Measurements from ENCODE around the gene DGUOK. TPM values are rescaled to one million over a fixed set of nuclear protein-coding genes. Genes with fewer than 3 reads are reported as not detected.

The DGUOK gene
- total RNA-seq, 1 donor = 46.0 TPM

GRCh38 chr2:73969356-73969755, 42.7 kb downstream of the DGUOK start:
- H4K20me1 ChIP-seq (ENCODE audit: insufficient read depth, low read length) = no peaks in the 10 kb centered on the region
- no peak overlapping the region for H3K4me3 ChIP-seq (ENCODE audit: insufficient read depth, low read length)
- H3K79me2 ChIP-seq (ENCODE audit: insufficient read depth, low read length) = no peaks in the 10 kb centered on the region
- H3K4me1 ChIP-seq (ENCODE audit: insufficient read depth, low read length) = peaks cover 6% of the 10 kb centered on the region
- no peaks in the 10 kb centered on the region for H3K36me3 ChIP-seq (ENCODE audit: insufficient read depth, low read length)
- no peaks in the 10 kb centered on the region for H3K9me3 ChIP-seq (ENCODE audit: low read depth, low read length)
- no peak overlapping the region for H3K4me2 ChIP-seq (ENCODE audit: insufficient read depth, low read length)
- H2AFZ ChIP-seq (ENCODE audit: low read length) = no peak overlapping the region
- no peak for DNase-seq (ENCODE audit: insufficient read length, low spot score, missing footprints)
- TF ChIP-seq, protein P1, sequence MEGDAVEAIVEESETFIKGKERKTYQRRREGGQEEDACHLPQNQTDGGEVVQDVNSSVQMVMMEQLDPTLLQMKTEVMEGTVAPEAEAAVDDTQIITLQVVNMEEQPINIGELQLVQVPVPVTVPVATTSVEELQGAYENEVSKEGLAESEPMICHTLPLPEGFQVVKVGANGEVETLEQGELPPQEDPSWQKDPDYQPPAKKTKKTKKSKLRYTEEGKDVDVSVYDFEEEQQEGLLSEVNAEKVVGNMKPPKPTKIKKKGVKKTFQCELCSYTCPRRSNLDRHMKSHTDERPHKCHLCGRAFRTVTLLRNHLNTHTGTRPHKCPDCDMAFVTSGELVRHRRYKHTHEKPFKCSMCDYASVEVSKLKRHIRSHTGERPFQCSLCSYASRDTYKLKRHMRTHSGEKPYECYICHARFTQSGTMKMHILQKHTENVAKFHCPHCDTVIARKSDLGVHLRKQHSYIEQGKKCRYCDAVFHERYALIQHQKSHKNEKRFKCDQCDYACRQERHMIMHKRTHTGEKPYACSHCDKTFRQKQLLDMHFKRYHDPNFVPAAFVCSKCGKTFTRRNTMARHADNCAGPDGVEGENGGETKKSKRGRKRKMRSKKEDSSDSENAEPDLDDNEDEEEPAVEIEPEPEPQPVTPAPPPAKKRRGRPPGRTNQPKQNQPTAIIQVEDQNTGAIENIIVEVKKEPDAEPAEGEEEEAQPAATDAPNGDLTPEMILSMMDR (IDR thresholded peaks at IDR 0.05; ENCODE audit: extremely low read depth, low read depth, low read length) = no peak
- H3K27me3 ChIP-seq (ENCODE audit: insufficient read depth, low read length) = peaks cover 5% of the 10 kb centered on the region
- no peak overlapping the region for H3K27ac ChIP-seq (ENCODE audit: low read depth, low read length)

GRCh38 chr2:73970141-73970803, 43.6 kb downstream of the DGUOK start:
- Histone ChIP-seq H3K27ac (ENCODE audit: low read depth, low read length) (no peak overlapping the region), H3K9me3 (ENCODE audit: low read depth, low read length) (no peaks in the 10 kb centered on the region), H3K79me2 (ENCODE audit: insufficient read depth, low read length) (no peaks in the 10 kb centered on the region), H3K27me3 (ENCODE audit: insufficient read depth, low read length) (peaks cover 5% of the 10 kb centered on the region), H3K36me3 (ENCODE audit: insufficient read depth, low read length) (no peaks in the 10 kb centered on the region), H3K4me3 (ENCODE audit: insufficient read depth, low read length) (no peak overlapping the region), H3K4me1 (ENCODE audit: insufficient read depth, low read length) (peaks cover 6% of the 10 kb centered on the region), H2AFZ (ENCODE audit: low read length) (no peak overlapping the region), H4K20me1 (ENCODE audit: insufficient read depth, low read length) (no peaks in the 10 kb centered on the region), H3K4me2 (ENCODE audit: insufficient read depth, low read length) (no peak overlapping the region)
- DNase-seq (ENCODE audit: insufficient read length, low spot score, missing footprints) = no peak
- TF ChIP-seq, protein P1 (IDR thresholded peaks at IDR 0.05; ENCODE audit: extremely low read depth, low read depth, low read length) = no peak

GRCh38 chr2:73970850-73971471, 44.3 kb downstream of the DGUOK start:
- Histone ChIP-seq H2AFZ (ENCODE audit: low read length) (no peak overlapping the region), H3K79me2 (ENCODE audit: insufficient read depth, low read length) (no peaks in the 10 kb centered on the region), H3K27me3 (ENCODE audit: insufficient read depth, low read length) (peaks cover 5% of the 10 kb centered on the region), H3K36me3 (ENCODE audit: insufficient read depth, low read length) (no peaks in the 10 kb centered on the region), H4K20me1 (ENCODE audit: insufficient read depth, low read length) (no peaks in the 10 kb centered on the region), H3K9me3 (ENCODE audit: low read depth, low read length) (no peaks in the 10 kb centered on the region), H3K4me1 (ENCODE audit: insufficient read depth, low read length) (peaks cover 6% of the 10 kb centered on the region), H3K4me3 (ENCODE audit: insufficient read depth, low read length) (no peak overlapping the region), H3K27ac (ENCODE audit: low read depth, low read length) (no peak overlapping the region), H3K4me2 (ENCODE audit: insufficient read depth, low read length) (no peak overlapping the region)
- TF ChIP-seq, protein P1 (IDR thresholded peaks at IDR 0.05; ENCODE audit: extremely low read depth, low read depth, low read length) = no peak
- DNase-seq (ENCODE audit: insufficient read length, low spot score, missing footprints) = no peak

DNA sequence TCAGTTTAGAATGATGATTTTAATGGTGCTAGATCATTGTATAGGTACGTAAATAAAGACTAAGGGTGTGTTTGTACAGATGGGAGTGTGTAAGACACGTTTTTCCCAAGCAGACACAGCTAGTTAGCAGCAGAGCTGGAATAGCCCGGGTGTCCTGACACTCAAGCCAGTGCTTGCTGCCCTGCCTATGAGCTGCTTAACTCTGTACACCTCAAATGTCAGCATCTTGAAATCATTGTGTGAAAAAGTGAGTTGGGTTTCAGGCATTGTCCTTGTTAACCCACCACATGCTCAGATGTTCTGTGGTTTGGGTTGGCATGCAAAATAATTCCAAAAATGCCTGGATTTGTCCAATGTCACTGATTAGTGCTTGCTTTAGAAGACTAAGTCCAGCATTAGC, 45.0 kb downstream of the DGUOK start:
- Histone ChIP-seq H3K27ac (ENCODE audit: low read depth, low read length) (no peak overlapping the region), H3K27me3 (ENCODE audit: insufficient read depth, low read length) (peaks cover 4% of the 10 kb centered on the region), H3K9me3 (ENCODE audit: low read depth, low read length) (no peaks in the 10 kb centered on the region), H2AFZ (ENCODE audit: low read length) (no peak overlapping the region), H3K4me2 (ENCODE audit: insufficient read depth, low read length) (no peak overlapping the region), H3K36me3 (ENCODE audit: insufficient read depth, low read length) (no peaks in the 10 kb centered on the region), H3K4me3 (ENCODE audit: insufficient read depth, low read length) (no peak overlapping the region), H3K4me1 (ENCODE audit: insufficient read depth, low read length) (peaks cover 6% of the 10 kb centered on the region), H4K20me1 (ENCODE audit: insufficient read depth, low read length) (no peaks in the 10 kb centered on the region), H3K79me2 (ENCODE audit: insufficient read depth, low read length) (no peaks in the 10 kb centered on the region)
- TF ChIP-seq, protein P1 (IDR thresholded peaks at IDR 0.05; ENCODE audit: extremely low read depth, low read depth, low read length) = no peak
- no peak for DNase-seq (ENCODE audit: insufficient read length, low spot score, missing footprints)
